GM23338 (cell line): Measurements from ENCODE around the gene GP1BB. TPM values are rescaled to one million over a fixed set of nuclear protein-coding genes. Genes with fewer than 3 reads are reported as not detected.

ENCODE experiments used
- ATAC-seq: fragments of 200-7000 bp; cut with Tn5 transposase; 3 replicates; pipeline ENCODE4 v1.9.1; 2020
- DNase-seq: peaks from one replicate; pipeline ENCODE4 v3.0.0-alpha.2; 2015; ENCODE audit warnings: low spot score
- H2AFZ ChIP-seq: fragments of 200-600 bp; sonication (generic); 2 replicates; pipeline ENCODE4 v1.8.0; 2016; ENCODE audit warnings: antibody characterized with exemption, mild to moderate bottlenecking, moderate library complexity
- H3F3A ChIP-seq: fragments of 200-600 bp; sonication (generic); replicated peaks from 2 replicates; pipeline ENCODE4 v1.8.0; 2017; ENCODE audit warnings: antibody characterized with exemption, mixed run types, low read depth
- H3K27ac ChIP-seq: fragments of 200-600 bp; sonication (generic); 2 replicates; pipeline ENCODE4 v1.6.1; 2016; ENCODE audit warnings: low read depth
- H3K27me3 ChIP-seq: fragments of 200-600 bp; sonication (generic); 2 replicates; pipeline ENCODE4 v1.8.0; 2016; ENCODE audit warnings: mild to moderate bottlenecking, mixed run types, moderate library complexity; ENCODE audit not compliant: insufficient read depth
- H3K36me3 ChIP-seq: fragments of 200-600 bp; sonication (generic); 2 replicates; pipeline ENCODE4 v1.8.0; 2016; ENCODE audit warnings: mild to moderate bottlenecking; ENCODE audit not compliant: insufficient read depth
- H3K4me1 ChIP-seq: fragments of 200-600 bp; sonication (generic); 2 replicates; pipeline ENCODE4 v1.8.0; 2016; ENCODE audit warnings: mild to moderate bottlenecking, moderate library complexity; ENCODE audit not compliant: insufficient read depth
- H3K4me2 ChIP-seq: fragments of 200-600 bp; sonication (generic); 2 replicates; pipeline ENCODE4 v1.7.1; 2017; ENCODE audit warnings: mixed run types
- H3K4me3 ChIP-seq: fragments of 200-600 bp; sonication (generic); 2 replicates; pipeline ENCODE4 v1.6.1; 2016; ENCODE audit warnings: mixed run types
- H3K79me2 ChIP-seq: fragments of 200-600 bp; sonication (generic); replicated peaks from 2 replicates; pipeline ENCODE4 v1.8.0; 2017; ENCODE audit warnings: mild to moderate bottlenecking; ENCODE audit not compliant: insufficient read depth
- H3K9me2 ChIP-seq: fragments of 200-600 bp; sonication (generic); 2 replicates; pipeline ENCODE4 v1.8.0; 2017; ENCODE audit not compliant: insufficient read depth
- H4K20me1 ChIP-seq: fragments of 200-600 bp; sonication (generic); replicated peaks from 2 replicates; pipeline ENCODE4 v1.8.0; 2017; ENCODE audit warnings: mild to moderate bottlenecking; ENCODE audit not compliant: insufficient read depth
- H3K27ac Mint-ChIP-seq: 2 replicates; pipeline ENCODE4 v1.8.0; 2020; ENCODE audit warnings: inconsistent platforms, mild to moderate bottlenecking, moderate library complexity, mixed read lengths
- H3K27me3 Mint-ChIP-seq: 3 replicates; pipeline ENCODE4 v1.8.0; 2022; ENCODE audit warnings: low read depth, mild to moderate bottlenecking, moderate library complexity, mixed read lengths, inconsistent platforms; ENCODE audit not compliant: insufficient read depth, poor library complexity
- H3K36me3 Mint-ChIP-seq: 3 replicates; pipeline ENCODE4 v1.8.0; 2021; ENCODE audit warnings: low read depth, mild to moderate bottlenecking, inconsistent platforms, moderate library complexity, mixed read lengths
- H3K4me1 Mint-ChIP-seq: 3 replicates; pipeline ENCODE4 v1.8.0; 2020; ENCODE audit warnings: mild to moderate bottlenecking, inconsistent platforms, mixed read lengths
- H3K4me3 Mint-ChIP-seq: 3 replicates; pipeline ENCODE4 v1.8.0; 2021; ENCODE audit warnings: moderate library complexity, mild to moderate bottlenecking, inconsistent platforms, mixed read lengths
- H3K9me3 Mint-ChIP-seq: 3 replicates; pipeline ENCODE4 v1.8.0; 2020; ENCODE audit warnings: moderate library complexity, mild to moderate bottlenecking, inconsistent platforms, mixed read lengths
- EZH2 ChIP-seq: fragments of 200-600 bp; sonication (generic); IDR thresholded peaks from one replicate; pipeline ENCODE4 v1.8.0; 2017; ENCODE audit warnings: antibody characterized with exemption, mild to moderate bottlenecking, low read depth; ENCODE audit not compliant: unreplicated experiment
- JUNB ChIP-seq: IDR thresholded peaks from one replicate; pipeline ENCODE4 v1.6.1; 2016; ENCODE audit warnings: antibody characterized with exemption; ENCODE audit not compliant: unreplicated experiment
- POLR2AphosphoS5 ChIP-seq: IDR thresholded peaks from 2 replicates; pipeline ENCODE4 v1.6.1; 2016; ENCODE audit warnings: antibody characterized with exemption, low read depth
- STAT1 ChIP-seq: IDR thresholded peaks from one replicate; pipeline ENCODE4 v1.6.1; 2016; ENCODE audit warnings: antibody characterized with exemption; ENCODE audit not compliant: unreplicated experiment
- ZNF331 ChIP-seq: fragments of 250-450 bp; sonication (Bioruptor Pico); IDR thresholded peaks from 2 replicates; pipeline ENCODE4 v1.5.0; 2020; ENCODE audit warnings: low read depth, mild to moderate bottlenecking, moderate library complexity
- ZNF462 ChIP-seq: fragments of 250-450 bp; sonication (Bioruptor Pico); IDR thresholded peaks from 2 replicates; pipeline ENCODE4 v1.5.0; 2020; ENCODE audit warnings: mild to moderate bottlenecking, moderate library complexity
- polyA plus RNA-seq: library from polyadenylated mRNA; unstranded; fragments of >200 nt; fragmentation: Nextera tagmentation; extraction: Ambion mirVana; gene quantifications from 2 replicates; pipeline ENCODE4 v1.2.1, GENCODE V29; 2016
- total RNA-seq: library from RNA; depleted of rRNA; stranded (reverse); fragments of >200 nt; shearing (Covaris generic); gene quantifications from 2 replicates; pipeline ENCODE4 v1.2.3, GENCODE V29; 2014

The GP1BB gene
- total and polyA plus RNA-seq, 2 experiments from 2014 or later: 0.53 to 1.3 TPM

DNA sequence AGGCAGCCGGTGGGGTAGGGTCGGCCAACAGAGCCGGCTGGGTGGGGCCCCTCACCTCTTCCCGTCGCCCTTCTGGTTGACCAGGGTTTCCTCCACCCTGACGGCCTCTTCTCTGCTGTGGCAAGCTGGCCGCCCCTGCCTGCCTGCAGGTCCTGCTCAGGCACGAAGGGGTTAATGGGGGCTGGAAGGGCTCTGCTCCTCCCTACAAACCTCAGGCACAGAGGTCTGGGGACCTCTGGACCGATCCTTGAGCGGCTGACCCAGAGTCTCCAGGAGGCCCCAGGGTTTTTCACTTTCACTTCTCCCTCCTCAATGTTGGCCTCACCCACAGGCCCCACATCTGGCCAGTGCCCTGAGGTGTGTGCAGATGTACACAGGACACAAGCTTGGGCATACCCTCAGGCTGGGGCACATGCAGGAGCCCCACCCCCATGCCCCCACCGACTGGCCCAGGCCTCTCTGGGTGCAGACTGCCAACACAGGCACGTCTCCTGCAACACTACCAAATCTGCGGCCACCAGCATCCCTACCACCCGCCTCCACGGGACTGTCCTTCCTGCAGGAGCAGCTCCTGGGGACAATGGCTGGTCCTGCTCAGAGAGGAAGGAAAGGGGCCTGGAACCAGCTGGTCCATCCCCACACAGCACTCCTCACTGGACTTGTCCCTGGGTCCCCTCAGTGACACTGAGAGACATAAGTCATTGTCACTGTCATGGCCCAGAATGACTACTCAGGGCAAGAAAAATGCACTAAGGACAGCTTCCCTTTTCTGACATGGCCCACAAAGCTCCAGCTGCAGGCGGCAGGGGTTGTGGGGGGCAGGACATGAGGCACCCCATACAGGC lies 34.0 kb downstream of the GP1BB start:
- peak overlapping the region; percentile 53 for H3K4me3 ChIP-seq
- no peaks in the 10 kb centered on the region for H3K9me2 ChIP-seq
- Mint-ChIP-seq H3K4me1 (peaks cover 26% of the 10 kb centered on the region), H3K36me3 (peaks cover 5% of the 10 kb centered on the region; the same call in 1 of the 3 replicates), H3K9me3 (no peaks in the 10 kb centered on the region; the same call in 2 of the 3 replicates), H3K27me3 (peaks cover 89% of the 10 kb centered on the region), H3K27ac (no peak overlapping the region), H3K4me3 (peak overlapping the region; percentile 53)
- peaks cover 95% of the 10 kb centered on the region for H3K27me3 ChIP-seq
- H3K27ac ChIP-seq: no peak overlapping the region
- H4K20me1 ChIP-seq: peaks cover 9% of the 10 kb centered on the region
- peaks cover 22% of the 10 kb centered on the region for H3K4me1 ChIP-seq
- TF ChIP-seq ZNF331 (CRISPR knock-in tag) (no peak), STAT1 (no peak), JUNB (no peak), POLR2AphosphoS5 (no peak), ZNF462 (CRISPR knock-in tag) (no peak), EZH2 (peak; percentile 86)
- peak; percentile 0; the same call in 2 of the 3 replicates for ATAC-seq
- no peaks in the 10 kb centered on the region for H3K79me2 ChIP-seq
- H3K36me3 ChIP-seq: no peaks in the 10 kb centered on the region
- H3K4me2 ChIP-seq: peak overlapping the region; percentile 78
- DNase-seq: peak; percentile 61
- peaks cover 18% of the 10 kb centered on the region for H3F3A ChIP-seq
- H2AFZ ChIP-seq: 0 out of 2 replicates have a peak overlapping the region, but pooled peaks have one; percentile 28
